Panc1 (cell line): ENCODE measurements around the gene SUPT20HL1. TPM values are rescaled to one million over a fixed set of nuclear protein-coding genes. Genes with fewer than 3 reads are reported as not detected.

ENCODE experiments used
- ATAC-seq: fragments of 200-7000 bp; cut with Tn5 transposase; 2 replicates; pipeline ENCODE4 v1.9.1; 2020; ENCODE audit warnings: mild to moderate bottlenecking, moderate library complexity
- BruUV-seq: library from RNA; stranded (reverse); fragments of 400-500 nt; replicated peaks from 2 replicates; lab custom pipeline; 2021; lab: Mats Ljungman, UMichigan
- CTCF ChIA-PET: fragments of 300-600 bp; sonication (Branson Sonifier 250); formaldehyde crosslinking; loops from one replicate; lab custom pipeline; 2022; ENCODE audit warnings: antibody characterized with exemption; lab: Charles Lee
- POLR2A ChIA-PET: fragments of 300-600 bp; sonication (Branson Sonifier 250); formaldehyde crosslinking; loops from one replicate; lab custom pipeline; 2022; ENCODE audit warnings: antibody characterized with exemption; lab: Charles Lee
- DNase-seq: peaks from one replicate; pipeline ENCODE4 v3.0.0-alpha.2; 2010; ENCODE audit warnings: low read depth, low spot score
- H3K27ac ChIP-seq: 2 replicates; pipeline ENCODE4 v1.5.1; 2011; ENCODE audit warnings: mild to moderate bottlenecking, low read length, inconsistent platforms
- H3K27me3 ChIP-seq: fragments of 200-500 bp; sonication (Bioruptor generic); 2 replicates; pipeline ENCODE4 v1.6.0; 2014; ENCODE audit warnings: low read length, inconsistent platforms; ENCODE audit not compliant: control insufficient read depth, insufficient read depth
- H3K36me3 ChIP-seq: fragments of 200-500 bp; sonication (Bioruptor generic); 2 replicates; pipeline ENCODE4 v1.5.1; 2014; ENCODE audit warnings: inconsistent platforms, mild to moderate bottlenecking, low read length, moderate library complexity; ENCODE audit not compliant: control insufficient read depth, insufficient read depth
- H3K4me1 ChIP-seq: 2 replicates; pipeline ENCODE4 v1.5.1; 2011; ENCODE audit warnings: inconsistent platforms, mild to moderate bottlenecking, low read length, moderate library complexity; ENCODE audit not compliant: control insufficient read depth, insufficient read depth
- H3K4me3 ChIP-seq, 2 experiments: 2 replicates each; pipeline ENCODE4 v1.5.1; 2011 to 2012; ENCODE audit warnings: low read depth in 2 of 2, low read length in 2 of 2, mild to moderate bottlenecking in 2 of 2, inconsistent platforms in 1 of 2, moderate library complexity in 1 of 2
- H3K9me3 ChIP-seq: fragments of 200-500 bp; sonication (Bioruptor generic); 2 replicates; pipeline ENCODE4 v1.5.1; 2014; ENCODE audit warnings: low read depth, mild to moderate bottlenecking, inconsistent platforms, low read length, moderate library complexity; ENCODE audit not compliant: control insufficient read depth, insufficient read depth
- POLR2AphosphoS5 ChIP-seq: IDR thresholded peaks from 2 replicates; pipeline ENCODE4 v1.6.1; 2012; ENCODE audit warnings: mild to moderate bottlenecking, low read depth, low read length, moderate library complexity
- SIN3A ChIP-seq: IDR thresholded peaks from 2 replicates; pipeline ENCODE4 v1.6.1; 2012; ENCODE audit warnings: low read depth, mild to moderate bottlenecking, low read length, moderate library complexity, borderline replicate concordance; ENCODE audit not compliant: insufficient read depth
- TCF7L2 ChIP-seq: IDR thresholded peaks from 2 replicates; pipeline ENCODE4 v1.6.1; 2011; ENCODE audit warnings: mild to moderate bottlenecking, low read depth, low read length, inconsistent platforms
- in situ Hi-C: cut with HindIII; loops from 2 replicates; pipeline ENCODE4 v1.10.0; 2016; ENCODE audit warnings: low sequenced_read_pairs, low pct_unique_long_range_greater_than_20kb
- intact Hi-C: fragments of 100-400 bp; cut with micrococcal nuclease; formaldehyde crosslinking; loops from one replicate; pipeline ENCODE4 v1.10.0; 2022; ENCODE audit not compliant: unreplicated experiment
- total RNA-seq: library from RNA; stranded (reverse); gene quantifications from one replicate; pipeline ENCODE4 v1.2.1, GENCODE V29; 2021; ENCODE audit not compliant: unreplicated experiment
- TF ChIP-seq, protein P1 (sequence below): fragments of 450-650 bp; IDR thresholded peaks from 2 replicates; pipeline ENCODE4 v1.5.1; 2017; ENCODE audit warnings: mild to moderate bottlenecking
- TF ChIP-seq, protein P2 (sequence below), 2 experiments: IDR thresholded peaks; 2 replicates each; pipeline ENCODE4 v1.6.1; 2011 to 2012; ENCODE audit warnings: low read depth in 2 of 2, control low read depth in 1 of 2, low read length in 1 of 2, mild to moderate bottlenecking in 1 of 2, moderate library complexity in 1 of 2; ENCODE audit not compliant: insufficient read depth in 1 of 2

The SUPT20HL1 gene
- total RNA-seq, 1 experiment from 2014 or later, result not detected

DNA sequence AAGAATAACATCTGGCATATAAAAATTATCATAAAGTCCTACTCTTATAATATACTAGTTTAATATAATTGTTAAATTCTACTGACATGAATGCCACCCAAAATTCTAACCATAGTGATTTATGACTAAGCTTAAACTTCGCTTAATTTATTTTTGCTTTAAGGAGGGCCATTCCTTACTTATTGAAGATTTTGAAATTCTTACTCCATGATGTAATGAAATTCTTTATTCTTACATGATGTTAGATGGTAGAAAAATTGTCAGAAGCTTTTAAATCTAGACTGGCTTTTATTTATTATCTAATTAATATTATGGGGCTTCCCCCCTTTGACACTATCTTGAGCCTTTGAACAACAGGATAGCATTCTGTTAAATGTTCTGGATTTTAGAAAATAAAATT lies 27.1 kb upstream of the SUPT20HL1 start:
- Histone ChIP-seq H3K9me3 (no peaks in the 10 kb centered on the region), H3K36me3 (no peaks in the 10 kb centered on the region), H3K27ac (no peak overlapping the region), H3K4me3 (no peak overlapping the region), H3K4me1 (no peaks in the 10 kb centered on the region), H3K27me3 (no peaks in the 10 kb centered on the region)
- POLR2A ChIA-PET, result no interaction called here
- intact Hi-C loops (no loop called here), in situ Hi-C loops (no loop called here)
- TF ChIP-seq, protein P1, sequence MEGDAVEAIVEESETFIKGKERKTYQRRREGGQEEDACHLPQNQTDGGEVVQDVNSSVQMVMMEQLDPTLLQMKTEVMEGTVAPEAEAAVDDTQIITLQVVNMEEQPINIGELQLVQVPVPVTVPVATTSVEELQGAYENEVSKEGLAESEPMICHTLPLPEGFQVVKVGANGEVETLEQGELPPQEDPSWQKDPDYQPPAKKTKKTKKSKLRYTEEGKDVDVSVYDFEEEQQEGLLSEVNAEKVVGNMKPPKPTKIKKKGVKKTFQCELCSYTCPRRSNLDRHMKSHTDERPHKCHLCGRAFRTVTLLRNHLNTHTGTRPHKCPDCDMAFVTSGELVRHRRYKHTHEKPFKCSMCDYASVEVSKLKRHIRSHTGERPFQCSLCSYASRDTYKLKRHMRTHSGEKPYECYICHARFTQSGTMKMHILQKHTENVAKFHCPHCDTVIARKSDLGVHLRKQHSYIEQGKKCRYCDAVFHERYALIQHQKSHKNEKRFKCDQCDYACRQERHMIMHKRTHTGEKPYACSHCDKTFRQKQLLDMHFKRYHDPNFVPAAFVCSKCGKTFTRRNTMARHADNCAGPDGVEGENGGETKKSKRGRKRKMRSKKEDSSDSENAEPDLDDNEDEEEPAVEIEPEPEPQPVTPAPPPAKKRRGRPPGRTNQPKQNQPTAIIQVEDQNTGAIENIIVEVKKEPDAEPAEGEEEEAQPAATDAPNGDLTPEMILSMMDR, result no peak
- no peak for TF ChIP-seq SIN3A
- TF ChIP-seq, protein P2, sequence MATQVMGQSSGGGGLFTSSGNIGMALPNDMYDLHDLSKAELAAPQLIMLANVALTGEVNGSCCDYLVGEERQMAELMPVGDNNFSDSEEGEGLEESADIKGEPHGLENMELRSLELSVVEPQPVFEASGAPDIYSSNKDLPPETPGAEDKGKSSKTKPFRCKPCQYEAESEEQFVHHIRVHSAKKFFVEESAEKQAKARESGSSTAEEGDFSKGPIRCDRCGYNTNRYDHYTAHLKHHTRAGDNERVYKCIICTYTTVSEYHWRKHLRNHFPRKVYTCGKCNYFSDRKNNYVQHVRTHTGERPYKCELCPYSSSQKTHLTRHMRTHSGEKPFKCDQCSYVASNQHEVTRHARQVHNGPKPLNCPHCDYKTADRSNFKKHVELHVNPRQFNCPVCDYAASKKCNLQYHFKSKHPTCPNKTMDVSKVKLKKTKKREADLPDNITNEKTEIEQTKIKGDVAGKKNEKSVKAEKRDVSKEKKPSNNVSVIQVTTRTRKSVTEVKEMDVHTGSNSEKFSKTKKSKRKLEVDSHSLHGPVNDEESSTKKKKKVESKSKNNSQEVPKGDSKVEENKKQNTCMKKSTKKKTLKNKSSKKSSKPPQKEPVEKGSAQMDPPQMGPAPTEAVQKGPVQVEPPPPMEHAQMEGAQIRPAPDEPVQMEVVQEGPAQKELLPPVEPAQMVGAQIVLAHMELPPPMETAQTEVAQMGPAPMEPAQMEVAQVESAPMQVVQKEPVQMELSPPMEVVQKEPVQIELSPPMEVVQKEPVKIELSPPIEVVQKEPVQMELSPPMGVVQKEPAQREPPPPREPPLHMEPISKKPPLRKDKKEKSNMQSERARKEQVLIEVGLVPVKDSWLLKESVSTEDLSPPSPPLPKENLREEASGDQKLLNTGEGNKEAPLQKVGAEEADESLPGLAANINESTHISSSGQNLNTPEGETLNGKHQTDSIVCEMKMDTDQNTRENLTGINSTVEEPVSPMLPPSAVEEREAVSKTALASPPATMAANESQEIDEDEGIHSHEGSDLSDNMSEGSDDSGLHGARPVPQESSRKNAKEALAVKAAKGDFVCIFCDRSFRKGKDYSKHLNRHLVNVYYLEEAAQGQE (IDR thresholded peaks at IDR 0.05; ENCODE audit: insufficient read depth in 1 of 2, low read depth in 2 of 2, low read length in 1 of 2), result no peak
- TF ChIP-seq POLR2AphosphoS5, result no peak
- TF ChIP-seq TCF7L2, result no peak
- CTCF ChIA-PET, result no interaction called here
- no TSS peak for BruUV-seq
- DNase-seq (no peak), ATAC-seq (no peak)

DNA sequence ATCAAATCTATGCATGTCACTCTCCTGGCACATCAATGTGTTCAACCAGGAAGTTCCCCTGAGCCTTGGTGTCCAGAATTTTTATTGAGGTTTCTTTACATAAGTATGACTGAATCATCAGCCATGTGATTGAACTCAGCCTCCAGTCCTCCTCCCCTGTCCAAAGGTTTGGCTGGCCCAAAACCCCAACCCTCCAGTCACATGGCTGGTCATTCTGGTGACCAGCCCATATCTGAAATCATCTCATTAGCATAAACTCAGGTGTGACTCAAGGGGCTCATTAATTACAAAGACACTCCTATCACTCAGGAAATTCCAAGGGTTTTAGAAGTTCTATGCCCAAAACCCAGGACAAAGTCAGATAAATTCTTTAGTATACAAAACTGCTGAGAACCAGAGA lies 26.0 kb upstream of the SUPT20HL1 start:
- ChIA-PET POLR2A (no interaction called here), CTCF (no interaction called here)
- H3K9me3 ChIP-seq, result no peaks in the 10 kb centered on the region
- no TSS peak for BruUV-seq
- TF ChIP-seq, protein P1, result no peak
- no peak for TF ChIP-seq POLR2AphosphoS5
- no peak for TF ChIP-seq TCF7L2
- TF ChIP-seq SIN3A, result no peak
- TF ChIP-seq, protein P2 (IDR thresholded peaks at IDR 0.05; ENCODE audit: insufficient read depth in 1 of 2, low read depth in 2 of 2, low read length in 1 of 2), result no peak
- in situ Hi-C loops (no loop called here), intact Hi-C loops (no loop called here)
- H3K27ac ChIP-seq, result no peak overlapping the region
- no peaks in the 10 kb centered on the region for H3K27me3 ChIP-seq
- no peak for ATAC-seq
- H3K36me3 ChIP-seq, result no peaks in the 10 kb centered on the region
- H3K4me3 ChIP-seq, result no peak overlapping the region
- no peaks in the 10 kb centered on the region for H3K4me1 ChIP-seq
- DNase-seq, result no peak
